Calu3 (cell line): Measurements from ENCODE around the gene RIC8B. TPM values are rescaled to one million over a fixed set of nuclear protein-coding genes. Genes with fewer than 3 reads are reported as not detected.

Source experiments
- BruUV-seq: library from RNA; stranded (reverse); fragments of 400-500 nt; replicated peaks from 2 replicates; lab custom pipeline; 2021; lab: Mats Ljungman, UMichigan
- CTCF ChIA-PET: fragments of 300-600 bp; sonication (Branson Sonifier 250); formaldehyde crosslinking; loops from one replicate; lab custom pipeline; 2022; ENCODE audit warnings: antibody characterized with exemption; lab: Charles Lee
- DNase-seq: peaks from one replicate; pipeline ENCODE4 v3.0.0; 2022
- H3K27ac Mint-ChIP-seq: one replicate; pipeline ENCODE4 v1.8.0; 2022; ENCODE audit warnings: mixed read lengths; ENCODE audit not compliant: unreplicated experiment
- H3K27me3 Mint-ChIP-seq: one replicate; pipeline ENCODE4 v1.8.0; 2022; ENCODE audit warnings: mixed read lengths; ENCODE audit not compliant: unreplicated experiment
- H3K36me3 Mint-ChIP-seq: one replicate; pipeline ENCODE4 v1.8.0; 2022; ENCODE audit warnings: mild to moderate bottlenecking, moderate library complexity, mixed read lengths; ENCODE audit not compliant: insufficient read depth, unreplicated experiment
- H3K4me1 Mint-ChIP-seq: one replicate; pipeline ENCODE4 v1.8.0; 2022; ENCODE audit warnings: mild to moderate bottlenecking, low read depth, mixed read lengths; ENCODE audit not compliant: unreplicated experiment
- H3K4me3 Mint-ChIP-seq: one replicate; pipeline ENCODE4 v1.8.0; 2022; ENCODE audit warnings: mild to moderate bottlenecking, low read depth, moderate library complexity, mixed read lengths; ENCODE audit not compliant: unreplicated experiment
- H3K9me3 Mint-ChIP-seq: one replicate; pipeline ENCODE4 v1.8.0; 2022; ENCODE audit warnings: low read depth, mixed read lengths; ENCODE audit not compliant: unreplicated experiment
- CTCF ChIP-seq: fragments of 200-600 bp; IDR thresholded peaks from one replicate; pipeline ENCODE4 v1.8.0; 2022; ENCODE audit warnings: antibody characterized with exemption; ENCODE audit not compliant: unreplicated experiment
- intact Hi-C: fragments of 100-400 bp; cut with micrococcal nuclease; formaldehyde crosslinking; loops from one replicate; pipeline ENCODE4 v1.10.0; 2022; ENCODE audit not compliant: unreplicated experiment
- total RNA-seq: library from RNA; stranded (reverse); gene quantifications from 2 replicates; pipeline ENCODE4 v1.2.3, GENCODE V29; 2022

The RIC8B gene
- total RNA-seq, 1 experiment from 2014 or later, result 28.5 TPM

DNA sequence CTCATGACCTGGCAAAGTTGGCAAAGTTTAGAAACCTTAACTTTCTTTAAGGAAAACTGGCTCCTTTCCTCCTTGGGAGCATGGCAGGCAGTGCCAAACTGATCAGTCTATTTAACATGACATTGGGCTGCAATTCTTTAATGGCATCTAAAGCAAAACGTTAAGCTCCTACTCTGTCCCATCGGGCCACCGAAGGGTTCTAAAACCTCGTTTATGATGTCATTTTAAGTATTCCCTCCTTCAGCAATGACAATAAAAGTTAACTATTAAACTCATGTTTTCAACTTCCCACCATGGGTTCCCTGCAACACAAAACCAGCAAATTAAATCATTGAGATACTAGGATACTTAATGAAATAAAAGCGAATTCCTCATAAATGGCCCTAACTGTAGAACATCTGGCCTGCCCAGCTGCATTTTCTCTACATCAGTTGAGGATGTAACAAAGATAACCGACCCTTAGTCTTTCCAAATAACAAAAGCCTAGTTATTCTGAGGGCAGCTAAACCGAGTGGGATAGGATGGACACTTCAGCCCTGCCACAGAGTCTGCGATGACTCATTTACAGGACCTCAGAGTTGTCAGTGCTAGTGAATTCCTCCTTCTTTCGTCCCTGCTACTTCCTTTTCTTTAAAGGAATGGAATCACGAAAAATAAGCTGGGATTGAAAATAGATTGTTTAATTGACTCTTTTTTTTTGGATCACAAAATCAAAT lies 34.5 kb upstream of the RIC8B start:
- TF ChIP-seq CTCF, result no peak
- no peaks in the 10 kb centered on the region for H3K9me3 Mint-ChIP-seq
- no peak for DNase-seq
- no peak overlapping the region for H3K27ac Mint-ChIP-seq
- H3K4me1 Mint-ChIP-seq, result peaks cover 18% of the 10 kb centered on the region
- H3K27me3 Mint-ChIP-seq, result no peaks in the 10 kb centered on the region
- CTCF ChIA-PET, result interaction anchor here (0.9 to 1.1 kb wide), 2 partner anchors 50 kb away, joined by 3 read pairs; no protein-coding TSS in a partner anchor
- H3K36me3 Mint-ChIP-seq, result no peaks in the 10 kb centered on the region
- H3K4me3 Mint-ChIP-seq, result no peak overlapping the region
- no TSS peak for BruUV-seq
- intact Hi-C loops, result loop anchor here (5.0 kb wide), 1 partner anchor 102 kb away; no protein-coding TSS in a partner anchor

GRCh38 chr12:106740818-106741217 lies 33.7 kb upstream of the RIC8B start:
- Mint-ChIP-seq H3K27ac (no peak overlapping the region), H3K9me3 (no peaks in the 10 kb centered on the region), H3K4me1 (peaks cover 18% of the 10 kb centered on the region), H3K27me3 (no peaks in the 10 kb centered on the region), H3K4me3 (no peak overlapping the region), H3K36me3 (no peaks in the 10 kb centered on the region)
- DNase-seq, result no peak
- CTCF ChIA-PET, result interaction anchor here (0.6 to 1.5 kb wide), 3 partner anchors 26 to 49 kb away, joined by 3 to 10 read pairs (median 4); no protein-coding TSS in a partner anchor
- intact Hi-C loops, result no loop called here
- no peak for TF ChIP-seq CTCF
- BruUV-seq, result no TSS peak

GRCh38 chr12:106741247-106741646 lies 33.2 kb upstream of the RIC8B start:
- Mint-ChIP-seq H3K4me1 (peaks cover 18% of the 10 kb centered on the region), H3K27me3 (no peaks in the 10 kb centered on the region), H3K27ac (no peak overlapping the region), H3K4me3 (no peak overlapping the region), H3K9me3 (no peaks in the 10 kb centered on the region), H3K36me3 (no peaks in the 10 kb centered on the region)
- TF ChIP-seq CTCF, result no peak
- no TSS peak for BruUV-seq
- no peak for DNase-seq
- intact Hi-C loops, result no loop called here
- CTCF ChIA-PET, result interaction anchor here (0.6 to 1.5 kb wide), 2 partner anchors 25 to 35 kb away, joined by 4 to 10 read pairs; no protein-coding TSS in a partner anchor

GRCh38 chr12:106743270-106743988 lies 31.1 kb upstream of the RIC8B start:
- Mint-ChIP-seq H3K9me3 (no peaks in the 10 kb centered on the region), H3K27ac (no peak overlapping the region), H3K4me3 (no peak overlapping the region), H3K36me3 (no peaks in the 10 kb centered on the region), H3K4me1 (peaks cover 18% of the 10 kb centered on the region), H3K27me3 (no peaks in the 10 kb centered on the region)
- no peak for DNase-seq
- CTCF ChIA-PET, result interaction anchor here (0.6 kb wide), 1 partner anchor 165 kb away, joined by 3 read pairs; no protein-coding TSS in a partner anchor
- intact Hi-C loops, result no loop called here
- BruUV-seq, result no TSS peak
- TF ChIP-seq CTCF, result no peak
